A549 (cell line): ENCODE data around the gene DIAPH1. TPM values are rescaled to one million over a fixed set of nuclear protein-coding genes. Genes with fewer than 3 reads are reported as not detected.

Source experiments
- ATAC-seq, 2 experiments: fragments of 200-7000 bp in 1 of 2; fragments of >200 bp in 1 of 2; cut with Nextera tagmentation in 1 of 2; cut with Tn5 transposase in 1 of 2; 3 replicates each; pipeline versions ENCODE4 v1.8.0 to v1.9.1; 2018 to 2020; ENCODE audit warnings: mild to moderate bottlenecking in 1 of 2, moderate library complexity in 1 of 2
- CTCF ChIA-PET: fragments of 300-600 bp; sonication (Branson Sonifier 250); formaldehyde crosslinking; extraction: SDS; loops from one replicate; lab custom pipeline; 2021; ENCODE audit warnings: antibody characterized with exemption, inconsistent platforms; lab: Yijun Ruan, JAX
- POLR2A ChIA-PET: fragments of 350-600 bp; formaldehyde crosslinking; extraction: SDS; loops from one replicate; lab custom pipeline; 2021; ENCODE audit warnings: antibody characterized with exemption, inconsistent platforms; lab: Yijun Ruan, JAX
- DNase-seq, 2 experiments: peaks; one replicate each; pipeline versions ENCODE4 v3.0.0 to v3.0.0-alpha.2; 2011 to 2016; ENCODE audit warnings: low read depth in 1 of 2, low spot score in 1 of 2
- FAIRE-seq: peaks from 2 replicates; lab custom pipeline; 2011; peaks lifted over from hg19 to GRCh38; lab: Jason Lieb, UNC
- H3K27ac ChIP-seq, 2 experiments: fragments of >200 bp; sonication (Bioruptor Twin); formaldehyde crosslinking; 3 replicates each; pipeline ENCODE4 v1.5.1; 2016 to 2017
- H3K4me1 ChIP-seq: fragments of >200 bp; sonication (Bioruptor Twin); formaldehyde crosslinking; 3 replicates; pipeline ENCODE4 v1.6.1; 2016
- H3K4me2 ChIP-seq: fragments of >200 bp; sonication (Bioruptor Twin); formaldehyde crosslinking; 3 replicates; pipeline ENCODE4 v1.6.1; 2016
- H3K4me3 ChIP-seq: fragments of >200 bp; sonication (Bioruptor Twin); formaldehyde crosslinking; 3 replicates; pipeline ENCODE4 v1.5.1; 2016
- H3K9me3 ChIP-seq: fragments of >200 bp; sonication (Bioruptor Twin); formaldehyde crosslinking; 3 replicates; pipeline ENCODE4 v1.6.1; 2016
- CHD2 ChIP-seq: fragments of 150-350 bp; IDR thresholded peaks from 2 replicates; pipeline ENCODE4 v1.6.1; 2014; ENCODE audit warnings: low read length; ENCODE audit not compliant: partially characterized antibody
- EHMT2 ChIP-seq: fragments of 200-600 bp; sonication (generic); IDR thresholded peaks from 2 replicates; pipeline ENCODE4 v1.6.1; 2016; ENCODE audit warnings: antibody characterized with exemption, low read depth, mild to moderate bottlenecking, moderate library complexity
- EP300 ChIP-seq, 2 experiments: fragments of >200 bp; sonication (Bioruptor Twin); formaldehyde crosslinking; IDR thresholded peaks; 2 replicates in 1 of 2; 3 replicates in 1 of 2; pipeline ENCODE4 v1.6.1; 2016 to 2017
- ESRRA ChIP-seq: fragments of 150-350 bp; IDR thresholded peaks from 2 replicates; pipeline ENCODE4 v1.6.1; 2014; ENCODE audit warnings: mild to moderate bottlenecking, low read length, borderline replicate concordance
- FOSB ChIP-seq: fragments of 250-450 bp; sonication (Bioruptor Pico); IDR thresholded peaks from 2 replicates; pipeline ENCODE4 v1.5.0; 2020; ENCODE audit warnings: mild to moderate bottlenecking, moderate library complexity
- FOSL2 ChIP-seq, 2 experiments: fragments of 450-650 bp in 1 of 2; fragments of >200 bp in 1 of 2; sonication (Bioruptor Twin) in 1 of 2; formaldehyde crosslinking; IDR thresholded peaks; 2 replicates each; pipeline versions ENCODE4 v1.5.0 to v1.6.1; 2016 to 2020; ENCODE audit warnings: mild to moderate bottlenecking in 1 of 2, moderate library complexity in 1 of 2
- FOXS1 ChIP-seq: fragments of 250-450 bp; sonication (Bioruptor Pico); IDR thresholded peaks from 2 replicates; pipeline ENCODE4 v1.5.0; 2020; ENCODE audit warnings: mild to moderate bottlenecking, moderate library complexity
- GATA3 ChIP-seq: IDR thresholded peaks from 2 replicates; pipeline ENCODE4 v1.6.1; 2012; ENCODE audit warnings: borderline replicate concordance
- HDAC2 ChIP-seq: fragments of 200-600 bp; sonication (generic); IDR thresholded peaks from 2 replicates; pipeline ENCODE4 v1.6.1; 2016
- HMGXB4 ChIP-seq: fragments of 250-450 bp; sonication (Bioruptor Pico); IDR thresholded peaks from 2 replicates; pipeline ENCODE4 v1.5.0; 2021; ENCODE audit warnings: mild to moderate bottlenecking, moderate library complexity, borderline replicate concordance
- HOXA7 ChIP-seq: fragments of 250-450 bp; sonication (Bioruptor Pico); IDR thresholded peaks from 2 replicates; pipeline ENCODE4 v1.5.0; 2020; ENCODE audit warnings: mild to moderate bottlenecking, moderate library complexity
- HOXB5 ChIP-seq: fragments of 250-450 bp; sonication (Bioruptor Pico); IDR thresholded peaks from 2 replicates; pipeline ENCODE4 v1.5.0; 2020; ENCODE audit warnings: mild to moderate bottlenecking, moderate library complexity
- JUN ChIP-seq, 2 experiments: fragments of >200 bp; sonication (Bioruptor Twin); formaldehyde crosslinking; IDR thresholded peaks; 2 replicates in 1 of 2; 3 replicates in 1 of 2; pipeline ENCODE4 v1.6.1; 2016 to 2017
- JUNB ChIP-seq: fragments of >200 bp; sonication (Bioruptor Twin); formaldehyde crosslinking; IDR thresholded peaks from 2 replicates; pipeline ENCODE4 v1.6.1; 2016
- KDM1A ChIP-seq: fragments of 200-600 bp; sonication (generic); IDR thresholded peaks from 2 replicates; pipeline ENCODE4 v1.6.1; 2016; ENCODE audit warnings: low read depth, mild to moderate bottlenecking
- MAZ ChIP-seq: fragments of 150-350 bp; IDR thresholded peaks from 2 replicates; pipeline ENCODE4 v1.6.1; 2014; ENCODE audit warnings: antibody characterized with exemption, low read depth, low read length, borderline replicate concordance
- MYC ChIP-seq: IDR thresholded peaks from 2 replicates; pipeline ENCODE4 v1.6.1; 2012; ENCODE audit warnings: mild to moderate bottlenecking, inconsistent platforms, low read length, improper control_type of control experiment, borderline replicate concordance
- NFE2L2 ChIP-seq: fragments of 150-350 bp; conservative IDR thresholded peaks from 2 replicates; pipeline ENCODE4 v1.6.1; 2014; ENCODE audit warnings: low read length
- NR3C1 ChIP-seq: fragments of >200 bp; sonication (Bioruptor Twin); formaldehyde crosslinking; IDR thresholded peaks from 3 replicates; pipeline ENCODE4 v1.6.1; 2017
- PBX3 ChIP-seq: IDR thresholded peaks from 2 replicates; pipeline ENCODE4 v1.6.1; 2012
- POLR2AphosphoS2 ChIP-seq: conservative IDR thresholded peaks from 2 replicates; pipeline ENCODE4 v1.6.1; 2012; ENCODE audit warnings: low read length, improper control_type of control experiment, inconsistent platforms
- RARB ChIP-seq: fragments of 250-450 bp; sonication (Bioruptor Pico); IDR thresholded peaks from 2 replicates; pipeline ENCODE4 v1.8.0; 2021; ENCODE audit warnings: mild to moderate bottlenecking, moderate library complexity
- SMC3 ChIP-seq: fragments of >200 bp; sonication (Bioruptor Twin); formaldehyde crosslinking; IDR thresholded peaks from 3 replicates; pipeline ENCODE4 v1.6.1; 2018; ENCODE audit warnings: inconsistent platforms
- TFCP2L1 ChIP-seq: fragments of 250-450 bp; sonication (Bioruptor Pico); IDR thresholded peaks from 2 replicates; pipeline ENCODE4 v1.5.0; 2021; ENCODE audit warnings: mild to moderate bottlenecking
- TP53 ChIP-seq: fragments of 250-450 bp; sonication (Bioruptor Pico); IDR thresholded peaks from 2 replicates; pipeline ENCODE4 v1.5.0; 2021; ENCODE audit warnings: mild to moderate bottlenecking, moderate library complexity
- WGBS: methylation state at CpG from one replicate; pipeline ENCODE4 v1.1.6; 2017; ENCODE audit errors: missing lambda C conversion rate; 5-methylcytosine and 5-hydroxymethylcytosine counted together
- polyA plus RNA-seq, 4 experiments: library from polyadenylated mRNA; depleted of rRNA in 3 of 4; stranded (reverse); fragments of >200 nt; fragmentation: RNase III in 1 of 4; extraction: RNeasy Plus Mini Kit Qiagen cat#74134 plus additional on column Dnase treatment in 1 of 4; gene quantifications; 2 replicates in 3 of 4; 3 replicates in 1 of 4; pipeline ENCODE4 v1.2.3, GENCODE V29; 2011 to 2017
- TF ChIP-seq, protein P1 (sequence below): fragments of >200 bp; sonication (Bioruptor Twin); formaldehyde crosslinking; IDR thresholded peaks from 3 replicates; pipeline ENCODE4 v1.6.1; 2016
- TF ChIP-seq, protein P2 (sequence below): fragments of >200 bp; sonication (Bioruptor Twin); formaldehyde crosslinking; IDR thresholded peaks from 3 replicates; pipeline ENCODE4 v1.5.1; 2016
- TF ChIP-seq, protein P3 (sequence below): fragments of 150-350 bp; IDR thresholded peaks from 2 replicates; pipeline ENCODE4 v1.6.1; 2014; ENCODE audit warnings: low read depth, mild to moderate bottlenecking, low read length

DIAPH1 gene
- polyA plus RNA-seq, 2 of the 4 experiments (the other 2 are of a cell fraction): 53.4 to 59.8 TPM

- ATAC-seq: no peak
- Histone ChIP-seq H3K4me2 (no peak overlapping the region), H3K4me1 (peaks cover 11% of the 10 kb centered on the region), H3K4me3 (no peak overlapping the region), H3K27ac (no peak overlapping the region), H3K9me3 (no peaks in the 10 kb centered on the region)
- no peak for DNase-seq
- 93% methylated on average over 1 of the region's 1 CpG for WGBS
- ChIA-PET CTCF (interaction anchor here (1.0 to 9.1 kb wide), 3 partner anchors 23 to 32 kb away, joined by 3 to 85 read pairs (median 3); partner anchors contain the start of gene DIAPH1), POLR2A (no interaction called here)
- TF ChIP-seq ESRRA (no peak), JUN (IDR thresholded peaks at IDR 0.05) (no peak), EP300 (IDR thresholded peaks at IDR 0.05) (no peak), POLR2AphosphoS2 (no peak), GATA3 (no peak), TFCP2L1 (CRISPR knock-in tag) (no peak), MAZ (no peak), CHD2 (no peak), PBX3 (no peak), NFE2L2 (no peak)
- TF ChIP-seq, protein P1, sequence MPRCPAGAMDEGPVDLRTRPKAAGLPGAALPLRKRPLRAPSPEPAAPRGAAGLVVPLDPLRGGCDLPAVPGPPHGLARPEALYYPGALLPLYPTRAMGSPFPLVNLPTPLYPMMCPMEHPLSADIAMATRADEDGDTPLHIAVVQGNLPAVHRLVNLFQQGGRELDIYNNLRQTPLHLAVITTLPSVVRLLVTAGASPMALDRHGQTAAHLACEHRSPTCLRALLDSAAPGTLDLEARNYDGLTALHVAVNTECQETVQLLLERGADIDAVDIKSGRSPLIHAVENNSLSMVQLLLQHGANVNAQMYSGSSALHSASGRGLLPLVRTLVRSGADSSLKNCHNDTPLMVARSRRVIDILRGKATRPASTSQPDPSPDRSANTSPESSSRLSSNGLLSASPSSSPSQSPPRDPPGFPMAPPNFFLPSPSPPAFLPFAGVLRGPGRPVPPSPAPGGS: no peak
- no peak for FAIRE-seq
Observed at GRCh38 chr5:141596867-141597266, 21.9 kb downstream of the DIAPH1 start.

GRCh38 chr5:141590127-141590526 lies 28.7 kb downstream of the DIAPH1 start:
- H3K27ac ChIP-seq: no peak overlapping the region
- no peak for FAIRE-seq
- no peak for DNase-seq
- ChIA-PET POLR2A (interaction anchor here (1.6 kb wide), 1 partner anchor 47 kb away, joined by 6 read pairs; the partner anchor contains the start of genes HDAC3 and RELL2), CTCF (interaction anchor here (1.2 to 6.4 kb wide), 4 partner anchors 8 to 194 kb away, joined by 3 to 303 read pairs (median 29); partner anchors contain the start of genes DIAPH1, HDAC3 and RELL2)
- no peak for TF ChIP-seq HDAC2
- TF ChIP-seq HOXA7 (CRISPR knock-in tag): no peak
- TF ChIP-seq TP53: no peak
- TF ChIP-seq FOXS1 (CRISPR knock-in tag): no peak
- no peak for TF ChIP-seq HMGXB4 (CRISPR knock-in tag)
- no peak for TF ChIP-seq JUNB
- no peak for TF ChIP-seq EP300 (IDR thresholded peaks at IDR 0.05)
- no peak for TF ChIP-seq NR3C1
- TF ChIP-seq SMC3: no peak
- ATAC-seq: no peak
- WGBS: 64% methylated on average over 2 of the region's 2 CpGs
- no peak overlapping the region for H3K4me3 ChIP-seq
- no peaks in the 10 kb centered on the region for H3K9me3 ChIP-seq
- 0 out of 3 replicates have a peak, but pooled peaks cover 6% of the 10 kb centered on the region for H3K4me1 ChIP-seq
- no peak overlapping the region for H3K4me2 ChIP-seq

- WGBS: 95% methylated on average over 1 of the region's 1 CpG
- ChIA-PET POLR2A (no interaction called here), CTCF (interaction anchor here (1.5 to 2.5 kb wide), 3 partner anchors 20 to 205 kb away, joined by 3 to 16 read pairs (median 6); partner anchors contain the start of gene DIAPH1)
- Histone ChIP-seq H3K9me3 (no peaks in the 10 kb centered on the region), H3K27ac (no peak overlapping the region), H3K4me1 (0 out of 3 replicates have a peak, but pooled peaks cover 6% of the 10 kb centered on the region), H3K4me3 (no peak overlapping the region), H3K4me2 (no peak overlapping the region)
- ATAC-seq: no peak
- DNase-seq: no peak
- FAIRE-seq: no peak
- TF ChIP-seq EHMT2 (no peak), MYC (no peak), FOSL2 (IDR thresholded peaks at IDR 0.05) (no peak), FOSL2 (CRISPR knock-in tag; IDR thresholded peaks at IDR 0.05) (no peak), JUN (IDR thresholded peaks at IDR 0.05) (no peak), MAZ (no peak), HOXB5 (CRISPR knock-in tag) (no peak), RARB (CRISPR knock-in tag) (no peak), FOXS1 (CRISPR knock-in tag) (no peak), FOSB (CRISPR knock-in tag) (no peak), HOXA7 (CRISPR knock-in tag) (no peak), KDM1A (no peak), TFCP2L1 (CRISPR knock-in tag) (no peak)
- TF ChIP-seq, protein P2, sequence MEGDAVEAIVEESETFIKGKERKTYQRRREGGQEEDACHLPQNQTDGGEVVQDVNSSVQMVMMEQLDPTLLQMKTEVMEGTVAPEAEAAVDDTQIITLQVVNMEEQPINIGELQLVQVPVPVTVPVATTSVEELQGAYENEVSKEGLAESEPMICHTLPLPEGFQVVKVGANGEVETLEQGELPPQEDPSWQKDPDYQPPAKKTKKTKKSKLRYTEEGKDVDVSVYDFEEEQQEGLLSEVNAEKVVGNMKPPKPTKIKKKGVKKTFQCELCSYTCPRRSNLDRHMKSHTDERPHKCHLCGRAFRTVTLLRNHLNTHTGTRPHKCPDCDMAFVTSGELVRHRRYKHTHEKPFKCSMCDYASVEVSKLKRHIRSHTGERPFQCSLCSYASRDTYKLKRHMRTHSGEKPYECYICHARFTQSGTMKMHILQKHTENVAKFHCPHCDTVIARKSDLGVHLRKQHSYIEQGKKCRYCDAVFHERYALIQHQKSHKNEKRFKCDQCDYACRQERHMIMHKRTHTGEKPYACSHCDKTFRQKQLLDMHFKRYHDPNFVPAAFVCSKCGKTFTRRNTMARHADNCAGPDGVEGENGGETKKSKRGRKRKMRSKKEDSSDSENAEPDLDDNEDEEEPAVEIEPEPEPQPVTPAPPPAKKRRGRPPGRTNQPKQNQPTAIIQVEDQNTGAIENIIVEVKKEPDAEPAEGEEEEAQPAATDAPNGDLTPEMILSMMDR: no peak
- TF ChIP-seq, protein P3, sequence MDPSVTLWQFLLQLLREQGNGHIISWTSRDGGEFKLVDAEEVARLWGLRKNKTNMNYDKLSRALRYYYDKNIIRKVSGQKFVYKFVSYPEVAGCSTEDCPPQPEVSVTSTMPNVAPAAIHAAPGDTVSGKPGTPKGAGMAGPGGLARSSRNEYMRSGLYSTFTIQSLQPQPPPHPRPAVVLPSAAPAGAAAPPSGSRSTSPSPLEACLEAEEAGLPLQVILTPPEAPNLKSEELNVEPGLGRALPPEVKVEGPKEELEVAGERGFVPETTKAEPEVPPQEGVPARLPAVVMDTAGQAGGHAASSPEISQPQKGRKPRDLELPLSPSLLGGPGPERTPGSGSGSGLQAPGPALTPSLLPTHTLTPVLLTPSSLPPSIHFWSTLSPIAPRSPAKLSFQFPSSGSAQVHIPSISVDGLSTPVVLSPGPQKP: no peak
Observed at GRCh38 chr5:141586246-141586645, 32.6 kb downstream of the DIAPH1 start.
